Epithelial cell of prostate (primary cell): ENCODE results near the gene LRCOL1.

Experiments
- DNase-seq: peaks from one replicate; pipeline ENCODE4 v3.0.0-alpha.2; 2011; ENCODE audit warnings: low read depth, low spot score
- H3K27ac ChIP-seq: fragments of 450-650 bp; 2 replicates; pipeline ENCODE4 v1.5.1; 2017; ENCODE audit warnings: mild to moderate bottlenecking

Gene LRCOL1

GRCh38 chr12:132558042-132558856 lies 52.1 kb downstream of the LRCOL1 start:
- no peak overlapping the region for H3K27ac ChIP-seq
- DNase-seq: no peak

DNA sequence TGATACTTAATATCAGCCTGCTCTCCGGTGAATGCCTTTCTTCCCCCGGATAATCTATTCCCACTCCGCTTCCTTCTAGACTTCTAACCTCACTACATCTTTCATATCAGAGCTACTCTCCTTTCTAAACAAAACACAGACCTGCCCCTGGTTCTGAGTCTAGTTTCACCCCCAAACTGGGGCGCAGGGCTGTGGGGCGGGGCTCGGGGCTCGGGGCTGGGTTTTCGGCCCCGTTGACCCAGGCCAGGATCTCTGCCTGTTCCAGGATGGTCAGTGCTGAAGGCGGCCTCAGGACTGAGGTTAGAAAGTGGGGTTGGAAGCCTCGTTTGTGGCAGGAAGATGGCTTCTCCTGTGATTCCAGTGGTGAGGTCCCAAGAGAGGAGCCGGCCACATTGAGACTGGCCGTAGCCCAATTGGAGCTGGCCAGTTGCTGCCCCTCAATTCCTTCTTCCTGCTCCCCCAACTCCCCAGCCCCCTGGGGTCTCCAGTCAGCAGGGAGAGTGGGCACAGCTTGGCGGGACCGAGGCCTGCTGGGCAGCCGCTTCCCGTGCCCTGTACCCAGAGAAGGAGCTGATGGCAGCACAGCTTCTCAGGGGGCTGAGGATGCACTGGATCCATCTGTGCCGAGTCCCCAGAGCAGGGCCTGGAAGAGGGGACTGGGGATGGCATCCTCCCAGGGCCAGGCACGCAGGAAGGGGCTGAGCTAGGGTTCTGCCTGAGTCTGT lies 52.9 kb downstream of the LRCOL1 start:
- DNase-seq: no peak
- no peak overlapping the region for H3K27ac ChIP-seq

- H3K27ac ChIP-seq: no peak overlapping the region
- DNase-seq: no peak
These were observed 53.6 kb downstream of the LRCOL1 start for GRCh38 chr12:132556801-132557200.

DNA sequence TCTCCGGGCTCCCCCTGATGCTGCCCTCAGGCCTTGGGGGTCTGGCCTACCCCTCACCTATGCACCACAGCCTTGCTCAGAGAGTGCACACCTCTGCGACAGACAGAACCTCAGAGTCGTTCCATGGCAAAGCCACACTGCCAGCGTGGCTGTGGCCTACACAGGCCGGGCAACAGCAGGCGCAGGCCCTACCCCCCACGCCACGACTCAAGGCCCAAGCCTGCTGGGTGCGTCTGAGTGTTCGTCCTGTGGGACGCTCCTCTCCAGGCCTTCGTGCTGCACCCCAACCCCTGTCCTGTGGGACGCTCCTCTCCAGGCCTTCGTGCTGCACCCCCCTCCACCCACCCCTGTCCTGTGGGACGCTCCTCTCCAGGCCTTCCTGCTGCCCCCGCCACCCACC lies 54.2 kb downstream of the LRCOL1 start:
- no peak for DNase-seq
- H3K27ac ChIP-seq: no peak overlapping the region

- no peak overlapping the region for H3K27ac ChIP-seq
These were observed 54.7 kb downstream of the LRCOL1 start for GRCh38 chr12:132555686-132556085.

GRCh38 chr12:132554845-132555630 lies 55.3 kb downstream of the LRCOL1 start:
- H3K27ac ChIP-seq: no peak overlapping the region
- no peak for DNase-seq

More at GRCh38 chr12:132555686-132556085, 54.7 kb downstream of the LRCOL1 start:
- DNase-seq: no peak
